Stimulated activated CD4-positive, alpha-beta T cell treated with anti-CD3 and anti-CD28 coated beads, Interleukin-15, amount 100 ng/mL, for 24 hours (primary cell): ENCODE data around the gene SNAPIN.
"Not testable (repeated sequence)": the region's sequence is repeated elsewhere in the genome, so short reads cannot be mapped to it uniquely, and the experiment has no call there.

Experiments used
- DNase-seq: peaks from one replicate; pipeline ENCODE4 v3.0.0-alpha.2; 2020

Gene SNAPIN

DNA sequence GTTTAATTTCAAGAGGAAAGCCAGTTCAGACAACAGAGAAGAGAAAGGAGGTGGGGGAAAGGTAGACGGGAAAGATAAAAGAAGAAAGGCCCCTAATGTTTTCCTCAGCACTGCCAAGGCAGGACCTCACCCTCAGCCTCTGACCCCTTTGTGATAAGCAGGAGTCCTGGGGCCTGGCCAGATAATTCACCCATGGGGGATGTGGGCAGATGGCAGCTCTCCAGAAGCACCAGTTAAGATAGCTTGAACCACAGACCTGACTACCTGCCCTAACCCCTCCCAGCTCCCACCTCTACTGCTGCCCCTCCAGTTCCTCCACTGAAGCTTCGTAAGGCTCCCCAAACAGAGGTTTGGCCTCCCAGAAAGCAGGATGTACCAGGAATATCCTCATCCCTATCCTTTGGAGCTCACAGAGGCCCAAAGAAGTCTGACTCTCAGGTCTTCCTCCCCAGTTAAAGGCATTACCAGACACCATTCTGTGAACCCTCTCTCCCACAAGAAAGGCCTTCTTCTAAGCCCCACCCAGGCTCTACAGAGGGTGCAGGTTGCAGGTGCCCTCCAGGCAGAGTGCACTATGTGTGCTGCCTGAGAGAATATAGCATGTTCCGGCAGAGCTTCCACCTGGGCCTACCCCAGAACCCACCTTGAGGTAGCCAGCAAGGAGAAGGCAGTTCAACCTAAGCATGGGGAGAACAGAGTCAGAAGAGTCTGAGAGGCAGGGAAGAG lies 9.2 kb upstream of the SNAPIN start:
- no peak for DNase-seq

DNA sequence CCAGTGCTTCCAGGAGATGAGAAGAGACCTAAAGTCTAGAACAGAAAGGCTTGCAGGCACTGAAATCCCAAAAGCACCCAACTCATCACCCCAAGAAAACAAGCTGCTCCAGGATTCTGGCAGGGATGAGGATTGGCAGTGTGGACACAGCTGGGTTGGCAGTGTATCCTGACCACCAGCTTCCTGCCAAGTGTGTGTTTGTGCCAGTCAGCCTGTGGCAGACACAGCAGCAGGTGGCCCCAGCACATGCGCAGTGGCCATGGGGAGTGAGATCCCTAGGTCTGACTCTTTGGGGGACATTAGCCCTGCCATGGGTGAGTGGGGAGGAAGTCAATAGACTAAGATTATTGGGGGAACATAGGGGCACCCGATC lies 8.7 kb upstream of the SNAPIN start:
- peak; percentile 16 for DNase-seq

DNA sequence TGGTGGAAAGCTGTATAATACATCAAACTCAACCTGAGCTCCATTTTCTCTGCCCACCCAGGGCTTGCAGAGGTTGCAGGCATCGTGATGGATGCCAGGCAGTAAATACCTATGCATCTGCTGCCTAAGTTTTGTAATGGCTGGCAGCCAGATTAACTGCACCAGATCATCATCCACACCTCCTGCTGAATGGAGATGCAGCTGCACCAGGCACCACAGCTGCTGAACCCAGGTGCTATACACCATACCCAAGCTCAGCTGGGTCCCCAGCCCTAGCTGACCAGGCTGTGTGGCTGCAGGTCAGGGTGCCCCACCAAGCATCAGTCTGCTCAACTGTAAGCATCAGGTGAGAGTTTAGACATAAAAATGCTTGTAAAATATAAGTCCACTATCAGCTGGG lies 6.7 kb upstream of the SNAPIN start:
- DNase-seq, result no peak

DNA sequence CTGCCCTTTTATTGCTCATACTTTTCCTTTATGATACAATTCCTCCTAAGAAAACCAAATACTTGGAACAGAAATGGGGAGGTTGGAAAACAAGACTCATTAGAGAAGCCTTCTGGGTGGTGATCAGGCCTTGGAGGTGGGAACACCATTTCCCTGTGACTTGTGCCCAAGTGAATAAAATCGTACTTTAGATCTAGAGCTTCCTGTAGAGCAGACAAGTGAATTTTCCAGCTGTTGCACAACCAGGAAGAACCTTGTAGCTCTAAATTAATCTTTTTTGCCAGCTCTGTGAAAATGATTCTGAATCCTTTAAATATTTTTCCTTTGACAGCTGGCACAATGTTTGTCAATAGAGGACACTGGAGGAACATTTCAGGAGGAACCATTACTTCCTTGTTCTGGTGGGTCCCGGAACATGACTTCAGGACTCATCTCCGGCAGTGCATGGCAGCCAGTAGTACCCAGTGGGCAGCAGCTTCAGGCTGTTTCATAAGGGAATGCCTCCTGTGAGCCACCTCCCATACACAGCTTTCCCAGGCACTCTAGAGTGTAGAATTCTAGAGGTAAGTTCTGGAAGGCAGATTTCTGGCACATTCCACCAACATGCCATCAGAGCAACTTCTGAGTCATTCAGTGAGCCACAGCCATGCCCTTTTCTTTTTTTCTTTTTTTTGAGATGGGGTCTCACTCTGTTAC lies 5.5 kb upstream of the SNAPIN start:
- no peak for DNase-seq

DNA sequence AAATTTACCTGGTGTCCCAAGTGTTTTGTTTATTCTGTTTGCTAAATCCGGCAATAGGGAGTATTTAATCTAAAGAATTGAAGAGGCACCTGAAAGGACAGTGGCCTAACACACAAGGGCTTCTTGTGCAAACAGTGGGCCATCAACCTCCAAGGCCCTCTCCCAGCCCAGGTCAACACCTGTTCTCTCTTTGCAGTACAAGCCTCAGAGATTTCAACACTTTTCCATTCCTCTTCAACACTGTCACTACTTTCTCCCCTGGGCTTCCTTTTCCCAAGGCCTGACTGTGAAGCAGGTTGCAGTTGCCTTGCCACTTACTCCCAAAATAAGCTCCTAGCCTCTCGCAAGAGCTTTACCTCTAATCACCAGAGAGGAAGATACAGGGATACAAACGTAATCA lies 3.2 kb upstream of the SNAPIN start:
- no peak for DNase-seq

DNA sequence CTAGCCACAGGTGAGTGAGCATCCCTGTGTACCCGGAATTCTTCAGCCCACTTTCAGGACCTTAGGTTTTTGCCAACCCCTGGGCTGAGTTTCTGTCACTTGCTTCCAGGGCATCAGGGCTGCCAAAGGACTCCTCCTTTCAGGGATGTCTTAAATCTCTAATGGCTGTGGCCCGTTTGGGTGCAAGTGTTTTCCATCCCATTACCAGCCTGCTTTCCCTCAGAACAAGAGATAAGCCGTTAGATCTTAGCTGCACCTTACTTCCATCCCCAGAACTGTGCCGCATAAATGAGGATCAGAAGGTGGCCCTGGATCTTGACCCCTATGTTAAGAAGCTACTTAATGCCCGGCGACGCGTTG lies 652 bp downstream of the SNAPIN start:
- DNase-seq, result no peak

DNA sequence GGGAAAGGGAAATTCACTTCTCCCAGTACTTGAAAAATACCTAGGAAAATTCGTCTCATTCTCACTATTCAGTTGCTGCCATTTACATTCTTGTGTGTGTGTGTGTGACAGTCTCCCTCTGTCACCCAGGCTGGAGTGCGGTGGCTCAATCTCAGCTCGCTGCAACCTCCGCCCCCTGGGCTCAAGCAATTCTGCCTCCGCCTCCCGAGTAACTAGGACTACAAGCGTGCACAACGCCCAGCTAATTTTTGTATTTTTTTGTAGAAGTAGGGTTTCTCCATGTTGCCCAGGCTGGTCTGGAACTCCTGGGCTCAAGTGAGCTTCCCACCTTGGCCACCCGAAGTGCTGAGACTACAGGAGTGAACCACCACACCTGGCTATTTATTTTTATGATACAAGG lies 1.2 kb downstream of the SNAPIN start:
- no peak for DNase-seq

DNA sequence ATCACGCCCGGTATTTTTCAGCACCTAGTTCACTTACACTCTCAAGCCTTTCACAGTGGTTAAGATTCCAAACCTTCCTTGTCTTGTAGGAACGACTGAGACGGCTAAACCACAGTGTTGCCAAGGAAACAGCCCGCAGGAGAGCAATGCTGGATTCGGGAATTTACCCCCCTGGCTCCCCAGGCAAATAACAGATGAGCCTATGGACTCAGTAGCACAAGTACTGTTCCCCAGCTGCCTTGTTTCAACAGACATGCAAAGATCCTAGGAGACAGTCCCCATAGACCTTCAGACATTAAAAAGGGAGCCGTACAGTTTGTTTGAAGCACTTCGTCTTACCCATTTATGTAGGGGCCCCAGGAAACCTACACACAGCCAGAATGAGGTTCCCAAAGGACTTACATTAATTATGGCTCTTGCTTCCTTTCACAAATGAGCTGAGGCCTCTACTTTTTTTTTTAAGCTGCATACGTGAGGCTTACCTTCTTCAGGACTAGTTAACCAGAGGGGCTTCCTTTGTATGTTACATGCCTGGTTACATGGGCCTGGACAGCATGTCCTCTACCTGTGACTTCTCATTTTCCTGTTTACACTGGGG lies 2.7 kb downstream of the SNAPIN start:
- no peak for DNase-seq

DNA sequence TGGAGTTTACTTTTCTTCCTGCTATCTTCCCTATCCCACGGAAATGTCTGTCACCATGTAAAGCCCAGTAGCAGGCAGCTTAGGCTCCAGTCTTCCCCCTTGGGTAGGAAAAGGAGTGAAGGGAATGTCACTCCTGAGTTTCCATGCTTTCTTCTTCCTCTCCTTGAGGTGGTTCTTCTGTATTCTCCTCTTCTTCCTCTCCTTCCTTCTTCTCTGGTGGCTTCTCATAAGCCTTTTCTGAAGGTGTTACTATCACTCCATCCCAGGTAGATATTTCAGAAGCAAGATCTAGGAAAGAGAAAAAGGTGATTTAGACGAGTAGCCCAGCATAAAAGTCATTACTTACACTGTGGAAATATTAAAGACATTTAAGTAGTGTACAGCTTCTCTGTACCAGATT lies 3.8 kb downstream of the SNAPIN start:
- DNase-seq, result no peak

DNA sequence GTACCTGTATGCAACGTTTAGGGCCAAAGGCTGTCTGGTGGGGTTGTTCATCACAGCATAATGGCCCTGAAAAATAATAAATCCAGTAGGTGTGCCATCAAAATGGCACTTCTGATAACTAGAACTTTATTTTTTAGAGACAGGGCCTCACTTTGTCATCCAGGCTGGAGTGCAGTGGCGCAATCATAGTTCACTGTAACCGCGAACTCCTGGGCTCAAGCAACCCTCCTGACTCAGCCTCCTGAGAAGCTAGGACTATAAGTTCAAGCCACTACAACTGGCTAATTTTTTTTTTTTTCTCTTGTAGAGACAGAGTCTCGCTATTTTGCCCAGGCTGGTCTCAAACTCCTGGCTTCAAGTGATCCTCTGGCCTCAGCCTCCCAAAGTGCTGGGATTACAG lies 4.7 kb downstream of the SNAPIN start:
- DNase-seq, result no peak

DNA sequence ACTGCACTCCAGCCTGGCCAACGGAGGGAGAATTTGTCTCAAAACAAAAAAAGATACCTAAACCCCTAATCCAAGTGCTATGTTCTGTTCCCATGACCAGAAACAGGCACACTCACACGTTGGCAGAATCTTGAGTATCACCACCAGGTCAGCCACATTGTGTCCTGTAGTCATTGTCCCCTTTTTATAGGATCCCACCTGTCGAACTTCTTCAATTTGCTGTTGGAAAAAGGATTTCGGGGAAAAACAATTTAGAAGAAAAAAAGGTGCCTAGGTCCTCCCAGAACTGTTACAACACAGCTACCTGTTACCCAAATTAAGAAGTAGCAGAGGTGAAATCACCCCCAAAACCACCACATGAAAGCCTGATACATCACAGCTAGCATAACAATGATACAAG lies 8.9 kb downstream of the SNAPIN start:
- no peak for DNase-seq

DNA sequence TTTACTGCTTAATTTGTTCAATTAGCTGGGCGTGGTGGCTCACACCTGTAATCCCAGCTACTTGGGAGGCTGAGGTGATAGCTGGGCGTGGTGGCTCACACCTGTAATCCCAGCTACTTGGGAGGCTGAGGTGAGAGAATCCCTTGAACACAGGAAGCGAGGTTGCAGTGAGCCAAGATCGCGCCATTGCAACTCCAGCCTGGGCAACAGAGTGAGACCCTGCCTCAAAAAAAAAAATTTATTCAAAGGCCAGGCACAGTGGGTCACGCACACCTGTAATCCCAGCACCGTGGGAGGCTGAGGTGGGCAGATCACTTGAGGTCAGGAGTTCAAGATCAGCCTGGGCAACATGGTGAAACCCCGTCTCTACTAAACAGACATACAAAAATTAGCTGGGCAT lies 10.2 kb downstream of the SNAPIN start:
- not testable (repeated sequence) for DNase-seq

DNA sequence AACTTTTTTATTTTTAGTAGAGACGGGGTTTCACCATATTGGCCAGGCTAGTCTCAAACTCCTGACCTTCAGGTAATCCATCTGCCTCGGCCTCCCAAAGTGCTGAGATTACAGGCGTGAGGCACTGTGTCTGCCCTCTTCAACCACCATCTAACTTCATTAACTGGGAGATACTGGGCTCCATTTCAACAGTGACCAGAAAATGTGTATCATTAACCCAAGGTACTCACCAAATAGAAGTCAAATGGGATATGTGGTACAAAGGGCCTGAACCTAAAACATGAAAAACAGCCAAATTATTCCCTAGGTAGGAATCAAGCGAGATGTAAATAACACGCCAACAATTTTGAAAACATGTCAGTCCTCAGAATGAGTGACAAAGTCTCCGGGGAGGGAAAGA lies 11.1 kb downstream of the SNAPIN start:
- DNase-seq, result no peak

DNA sequence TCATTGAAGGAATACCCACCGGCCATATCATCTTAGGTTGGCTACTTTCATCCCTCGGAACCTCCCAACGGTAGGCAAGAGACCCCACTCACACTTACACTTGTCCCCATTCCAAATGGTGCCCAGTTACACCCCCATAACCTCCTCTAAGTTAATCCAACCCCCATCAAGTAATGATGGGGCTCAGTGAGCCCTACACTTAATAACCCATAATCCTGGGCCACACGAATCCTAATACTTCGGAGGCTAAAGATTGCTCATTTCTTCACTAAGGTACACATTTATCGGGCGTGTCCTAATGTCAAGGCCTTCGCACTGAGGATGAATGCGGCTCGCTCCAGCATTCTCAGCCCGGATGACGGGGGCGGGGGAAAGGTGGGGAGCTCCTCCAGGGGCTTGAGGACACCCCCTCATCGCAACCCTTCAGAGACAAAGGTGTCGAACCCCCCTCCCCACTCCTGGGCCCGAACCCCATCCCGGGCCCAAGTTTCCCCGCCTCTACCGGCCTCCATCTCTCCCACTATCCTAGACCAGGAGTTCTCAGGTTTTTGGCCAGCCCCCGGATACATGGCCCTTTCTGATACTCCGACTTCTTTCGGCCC lies 11.9 kb downstream of the SNAPIN start:
- DNase-seq, result peak; percentile 39

DNA sequence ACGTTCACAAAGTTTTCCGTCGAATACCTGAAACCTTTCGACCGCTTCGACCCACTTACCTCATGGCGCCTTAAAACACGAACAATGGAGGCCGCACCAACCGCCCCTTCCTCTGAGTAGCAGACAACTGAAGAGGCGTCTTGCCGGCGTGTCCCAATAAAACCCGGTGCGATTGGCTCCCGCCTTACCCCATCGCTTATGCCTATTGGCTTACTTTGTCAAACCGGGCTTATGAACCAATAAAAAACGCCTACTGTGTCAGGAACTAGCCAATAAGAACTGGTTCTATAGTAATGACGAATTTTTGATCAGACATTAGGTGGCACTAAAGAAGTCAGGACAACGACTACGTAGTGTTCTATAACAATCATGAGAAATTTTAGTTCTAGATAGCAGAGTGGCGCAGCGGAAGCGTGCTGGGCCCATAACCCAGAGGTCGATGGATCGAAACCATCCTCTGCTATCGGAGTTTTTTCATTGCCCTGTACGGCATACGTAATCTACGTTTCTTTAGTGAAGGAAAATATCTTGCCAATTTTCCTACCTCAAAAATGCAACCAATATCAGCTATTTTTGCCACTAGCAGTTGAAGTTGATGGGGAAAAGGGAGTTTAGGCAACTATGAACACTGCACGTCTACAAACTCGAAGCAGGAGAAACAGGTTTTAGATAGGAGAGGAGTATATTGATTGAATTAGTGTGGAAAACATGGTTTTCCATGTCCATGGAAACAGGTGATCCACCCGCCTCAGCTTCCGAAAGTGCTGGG lies 12.5 kb downstream of the SNAPIN start, which contains the start of gene ILF2:
ILF2 (minus strand) TSS at position 135 of the 769 bp plus-strand sequence; CDS start at position 64, 71 bp downstream.
- peak; percentile 98 for DNase-seq

DNA sequence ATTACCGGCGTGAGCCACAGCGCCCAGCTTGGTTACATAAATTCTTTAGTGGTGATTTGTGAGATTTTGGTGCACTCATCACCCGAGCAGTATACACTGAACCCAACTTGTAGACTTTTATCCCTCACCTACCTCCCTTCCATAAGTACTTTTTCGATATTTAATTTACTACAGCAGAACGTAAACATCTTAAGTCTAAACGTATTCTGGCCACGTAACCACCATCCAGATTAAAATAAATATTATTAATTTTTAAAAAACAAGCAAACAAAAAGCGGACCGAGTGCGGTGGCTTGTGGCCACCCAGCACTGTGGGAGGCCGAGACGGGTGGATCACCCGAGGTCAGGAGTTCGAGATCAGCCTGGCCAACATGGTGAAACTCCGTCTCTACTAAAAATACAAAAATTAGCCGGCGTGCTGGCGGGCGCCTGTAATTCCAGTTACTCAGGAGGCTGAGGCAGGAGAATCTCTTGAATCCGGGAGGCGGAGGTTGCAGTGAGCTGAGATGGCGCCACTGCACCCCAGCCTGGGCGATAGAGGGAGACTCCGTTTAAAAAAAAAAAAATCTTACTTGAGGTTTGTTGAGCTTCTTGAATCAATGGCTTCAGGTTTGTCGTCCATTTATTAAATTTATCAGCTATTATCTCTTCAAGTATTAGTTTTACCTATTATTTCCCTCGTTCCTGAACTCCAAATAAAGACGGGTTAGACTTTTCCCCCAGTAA lies 13.3 kb downstream of the SNAPIN start:
- DNase-seq, result peak; percentile 71

DNA sequence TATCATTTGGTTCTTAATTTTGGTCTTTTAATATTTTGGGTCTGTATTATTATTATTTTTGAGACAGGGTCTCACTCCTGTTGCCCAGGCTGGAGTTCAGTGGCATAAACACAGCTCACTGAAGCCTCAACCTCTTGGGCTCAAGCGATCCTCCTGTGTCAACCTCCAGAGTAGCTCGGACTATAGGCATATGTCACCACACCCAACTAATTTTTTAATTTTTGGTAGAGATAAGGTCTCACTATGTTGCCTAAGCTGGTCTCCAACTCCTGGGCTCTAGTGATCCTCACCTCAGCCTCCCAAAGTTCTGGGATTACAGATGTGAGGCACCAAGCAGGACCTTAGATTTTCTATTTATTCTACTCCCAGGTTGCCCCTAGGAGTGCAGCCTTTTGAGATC lies 15.0 kb downstream of the SNAPIN start:
- DNase-seq, result no peak

DNA sequence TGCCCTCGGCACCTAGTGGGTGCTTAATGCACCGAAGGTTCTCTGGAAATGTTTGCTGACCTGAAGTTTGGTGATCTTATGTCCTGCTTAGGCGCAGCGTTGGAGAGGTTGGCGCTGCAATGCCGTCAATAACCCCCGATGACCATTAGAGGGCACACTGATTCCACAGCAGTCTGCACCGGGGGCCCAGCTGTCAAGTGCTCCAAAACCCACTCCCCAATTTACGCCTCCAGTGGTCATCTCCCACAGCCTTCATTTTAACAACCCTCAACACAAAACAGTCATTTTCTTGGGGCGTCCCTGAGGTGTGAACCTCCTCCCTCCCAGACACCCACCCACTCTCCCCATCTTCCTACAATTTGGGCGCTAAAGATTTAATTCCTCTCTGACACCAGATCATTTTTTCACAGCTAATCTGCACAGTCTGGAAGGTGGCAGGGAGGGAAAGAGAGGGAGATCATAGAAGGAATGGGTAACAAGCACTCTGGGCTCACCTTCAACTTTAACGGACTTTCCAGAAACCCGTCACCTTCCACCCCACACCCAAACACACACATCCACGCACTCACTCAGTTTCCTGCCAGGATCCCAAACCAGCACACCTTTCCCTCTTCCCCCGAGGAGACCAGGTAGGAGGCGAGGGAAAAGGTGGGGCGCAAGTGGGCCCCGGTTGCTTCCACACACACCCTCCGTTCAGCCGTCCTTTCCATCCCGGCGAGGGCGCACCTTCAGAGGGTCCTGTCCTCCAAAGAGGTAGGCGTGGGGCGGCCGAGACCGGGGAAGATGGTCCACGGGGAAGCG lies 19.4 kb downstream of the SNAPIN start:
- DNase-seq, result peak; percentile 63

DNA sequence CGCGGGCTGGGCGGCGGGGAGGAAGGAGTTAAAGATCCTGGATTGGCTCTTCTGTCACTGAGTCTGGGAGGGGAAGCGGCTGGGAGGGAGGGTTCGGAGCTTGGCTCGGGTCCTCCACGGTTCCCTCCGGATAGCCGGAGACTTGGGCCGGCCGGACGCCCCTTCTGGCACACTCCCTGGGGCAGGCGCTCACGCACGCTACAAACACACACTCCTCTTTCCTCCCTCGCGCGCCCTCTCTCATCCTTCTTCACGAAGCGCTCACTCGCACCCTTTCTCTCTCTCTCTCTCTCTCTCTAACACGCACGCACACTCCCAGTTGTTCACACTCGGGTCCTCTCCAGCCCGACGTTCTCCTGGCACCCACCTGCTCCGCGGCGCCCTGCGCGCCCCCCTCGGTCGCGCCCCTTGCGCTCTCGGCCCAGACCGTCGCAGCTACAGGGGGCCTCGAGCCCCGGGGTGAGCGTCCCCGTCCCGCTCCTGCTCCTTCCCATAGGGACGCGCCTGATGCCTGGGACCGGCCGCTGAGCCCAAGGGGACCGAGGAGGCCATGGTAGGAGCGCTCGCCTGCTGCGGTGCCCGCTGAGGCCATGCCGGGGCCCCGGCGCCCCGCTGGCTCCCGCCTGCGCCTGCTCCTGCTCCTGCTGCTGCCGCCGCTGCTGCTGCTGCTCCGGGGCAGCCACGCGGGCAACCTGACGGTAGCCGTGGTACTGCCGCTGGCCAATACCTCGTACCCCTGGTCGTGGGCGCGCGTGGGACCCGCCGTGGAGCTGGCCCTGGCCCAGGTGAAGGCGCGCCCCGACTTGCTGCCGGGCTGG lies 20.2 kb downstream of the SNAPIN start, which contains the start of gene NPR1:
NPR1 (plus strand) TSS at position 170 of the 818 bp plus-strand sequence; CDS start at position 591, 421 bp downstream.
- DNase-seq, result peak; percentile 51

DNA sequence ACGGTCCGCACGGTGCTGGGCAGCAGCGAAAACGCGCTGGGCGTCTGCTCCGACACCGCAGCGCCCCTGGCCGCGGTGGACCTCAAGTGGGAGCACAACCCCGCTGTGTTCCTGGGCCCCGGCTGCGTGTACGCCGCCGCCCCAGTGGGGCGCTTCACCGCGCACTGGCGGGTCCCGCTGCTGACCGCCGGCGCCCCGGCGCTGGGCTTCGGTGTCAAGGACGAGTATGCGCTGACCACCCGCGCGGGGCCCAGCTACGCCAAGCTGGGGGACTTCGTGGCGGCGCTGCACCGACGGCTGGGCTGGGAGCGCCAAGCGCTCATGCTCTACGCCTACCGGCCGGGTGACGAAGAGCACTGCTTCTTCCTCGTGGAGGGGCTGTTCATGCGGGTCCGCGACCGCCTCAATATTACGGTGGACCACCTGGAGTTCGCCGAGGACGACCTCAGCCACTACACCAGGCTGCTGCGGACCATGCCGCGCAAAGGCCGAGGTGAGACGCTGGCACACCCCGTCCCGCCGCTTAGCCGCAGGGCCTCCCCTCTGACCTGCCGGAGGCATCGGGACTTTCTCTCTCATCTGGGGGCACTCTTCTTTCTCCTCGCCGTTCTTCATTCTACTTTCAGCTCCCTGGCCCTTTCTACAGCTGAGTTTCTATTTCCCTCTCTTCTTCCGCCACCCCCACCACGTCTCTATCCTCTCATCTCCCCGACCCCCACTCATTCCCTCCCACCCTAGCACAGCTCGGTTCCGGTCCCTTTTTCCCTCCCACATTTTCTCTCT lies 21.0 kb downstream of the SNAPIN start:
- peak; percentile 44 for DNase-seq
